ENCODE measurements around the gene GPT2.

DNA sequence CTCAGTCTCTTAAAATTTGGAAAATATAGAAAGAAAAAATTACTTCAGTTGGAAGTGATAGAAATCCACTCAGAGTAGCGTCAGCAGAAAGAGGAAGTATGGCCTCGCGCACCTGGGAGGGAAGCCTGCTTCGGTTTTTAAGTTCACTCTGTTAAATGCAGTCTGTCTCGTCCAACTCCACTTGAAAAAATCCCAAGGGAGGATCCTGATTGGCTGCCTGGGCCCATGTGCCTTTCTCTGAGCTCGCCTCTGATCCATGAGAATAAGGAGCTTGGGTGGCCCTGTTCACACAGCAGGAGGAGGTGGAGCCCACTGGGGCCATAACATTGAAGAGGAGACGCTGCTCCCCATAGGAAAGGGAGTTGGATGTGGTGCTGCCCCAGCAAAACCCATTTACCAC, 48.6 kb downstream of the GPT2 start:
- TF ChIP-seq, protein P1, sequence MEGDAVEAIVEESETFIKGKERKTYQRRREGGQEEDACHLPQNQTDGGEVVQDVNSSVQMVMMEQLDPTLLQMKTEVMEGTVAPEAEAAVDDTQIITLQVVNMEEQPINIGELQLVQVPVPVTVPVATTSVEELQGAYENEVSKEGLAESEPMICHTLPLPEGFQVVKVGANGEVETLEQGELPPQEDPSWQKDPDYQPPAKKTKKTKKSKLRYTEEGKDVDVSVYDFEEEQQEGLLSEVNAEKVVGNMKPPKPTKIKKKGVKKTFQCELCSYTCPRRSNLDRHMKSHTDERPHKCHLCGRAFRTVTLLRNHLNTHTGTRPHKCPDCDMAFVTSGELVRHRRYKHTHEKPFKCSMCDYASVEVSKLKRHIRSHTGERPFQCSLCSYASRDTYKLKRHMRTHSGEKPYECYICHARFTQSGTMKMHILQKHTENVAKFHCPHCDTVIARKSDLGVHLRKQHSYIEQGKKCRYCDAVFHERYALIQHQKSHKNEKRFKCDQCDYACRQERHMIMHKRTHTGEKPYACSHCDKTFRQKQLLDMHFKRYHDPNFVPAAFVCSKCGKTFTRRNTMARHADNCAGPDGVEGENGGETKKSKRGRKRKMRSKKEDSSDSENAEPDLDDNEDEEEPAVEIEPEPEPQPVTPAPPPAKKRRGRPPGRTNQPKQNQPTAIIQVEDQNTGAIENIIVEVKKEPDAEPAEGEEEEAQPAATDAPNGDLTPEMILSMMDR (conservative IDR thresholded peaks at IDR 0.05 in 1 of 2, IDR thresholded peaks at IDR 0.05 in 1 of 2; ENCODE audit: extremely low read depth in 1 of 2, insufficient read depth in 1 of 2, low read depth in 1 of 2, low read length in 2 of 2) = no peak
- TF ChIP-seq EZH2 (IDR thresholded peaks at IDR 0.05; ENCODE audit: borderline replicate concordance, low read length) = no peak

Measured in mammary epithelial cell (primary cell).